Right atrium auricular region (tissue), 2 donors: ENCODE data around the gene IGSF21. TPM values are rescaled to one million over a fixed set of nuclear protein-coding genes. Genes with fewer than 3 reads are reported as not detected.

Source experiments
- DNase-seq: peaks from one replicate; pipeline ENCODE4 v3.0.0-alpha.2; 2019; ENCODE audit warnings: low spot score
- H3K27ac ChIP-seq, 2 donors: fragments of 200-600 bp; sonication (generic); 1 replicate in 1 of 2; 2 replicates in 1 of 2; pipeline ENCODE4 v1.5.1; 2016 to 2019
- H3K27me3 ChIP-seq, 2 donors: fragments of 200-600 bp; sonication (generic); one replicate each; pipeline versions ENCODE4 v1.5.1 to v1.6.0; 2017 to 2019
- H3K36me3 ChIP-seq: fragments of 200-600 bp; sonication (generic); one replicate; pipeline ENCODE4 v1.5.1; 2016
- H3K4me1 ChIP-seq, 2 donors: fragments of 200-600 bp; sonication (generic); one replicate each; pipeline versions ENCODE4 v1.5.1 to v1.6.0; 2017 to 2019
- H3K4me3 ChIP-seq, 2 donors: fragments of 200-600 bp; sonication (generic); 1 replicate in 1 of 2; 2 replicates in 1 of 2; pipeline ENCODE4 v1.5.1; 2017 to 2019; ENCODE audit warnings: mild to moderate bottlenecking in 1 of 2, moderate library complexity in 1 of 2
- H3K9me3 ChIP-seq, 2 donors: fragments of 200-600 bp; sonication (generic); one replicate each; pipeline ENCODE4 v1.5.1; 2019
- total RNA-seq, 2 donors: library from RNA; depleted of rRNA; stranded (reverse); fragments of >200 nt; gene quantifications; one replicate each; pipeline ENCODE4 v1.1.0, GENCODE V29; 2016
- TF ChIP-seq, protein P1 (sequence below), 2 donors: fragments of 200-600 bp; sonication (generic); IDR thresholded peaks; one replicate each; pipeline ENCODE4 v1.5.1; 2019; ENCODE audit warnings: antibody characterized with exemption in 2 of 2

IGSF21 gene
- total RNA-seq, 2 donors from 2014 or later = 1.8 to 6.0 TPM

DNA sequence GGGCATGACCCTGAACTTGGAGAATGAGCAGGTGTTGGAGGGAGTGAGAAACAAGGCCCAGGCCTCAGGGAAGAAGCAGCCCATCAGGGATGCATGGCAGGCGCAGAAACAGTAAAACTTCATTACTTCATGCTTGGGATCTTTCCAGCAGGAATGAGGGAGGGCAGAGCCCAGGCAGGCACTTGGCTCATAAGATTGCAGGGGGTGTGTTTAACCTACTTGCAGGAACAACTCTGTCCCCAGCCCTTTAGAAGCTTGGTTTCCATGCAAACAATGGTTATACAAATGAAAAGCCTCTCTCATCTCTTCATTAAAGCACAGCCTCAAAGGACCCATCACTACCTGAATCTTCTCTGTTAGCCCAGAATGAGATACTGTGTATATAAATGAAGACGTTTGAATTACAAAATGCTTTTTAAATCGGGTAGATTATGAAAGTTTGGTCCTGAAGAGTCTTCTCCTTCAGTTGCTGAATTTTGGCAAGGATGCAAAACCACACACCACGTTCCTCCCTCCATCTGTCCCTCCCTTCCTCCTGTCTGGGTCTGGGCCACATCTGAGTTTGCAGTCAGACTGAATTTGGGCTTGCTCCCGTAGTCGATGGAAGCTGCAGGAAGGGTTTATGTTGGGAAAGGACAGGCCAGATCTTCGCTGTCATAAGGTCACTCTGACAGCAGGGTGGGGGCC is 218.8 kb downstream of the IGSF21 start:
- H3K4me1 ChIP-seq = no peaks in the 10 kb centered on the region
- H3K27me3 ChIP-seq = no peaks in the 10 kb centered on the region
- TF ChIP-seq, protein P1, sequence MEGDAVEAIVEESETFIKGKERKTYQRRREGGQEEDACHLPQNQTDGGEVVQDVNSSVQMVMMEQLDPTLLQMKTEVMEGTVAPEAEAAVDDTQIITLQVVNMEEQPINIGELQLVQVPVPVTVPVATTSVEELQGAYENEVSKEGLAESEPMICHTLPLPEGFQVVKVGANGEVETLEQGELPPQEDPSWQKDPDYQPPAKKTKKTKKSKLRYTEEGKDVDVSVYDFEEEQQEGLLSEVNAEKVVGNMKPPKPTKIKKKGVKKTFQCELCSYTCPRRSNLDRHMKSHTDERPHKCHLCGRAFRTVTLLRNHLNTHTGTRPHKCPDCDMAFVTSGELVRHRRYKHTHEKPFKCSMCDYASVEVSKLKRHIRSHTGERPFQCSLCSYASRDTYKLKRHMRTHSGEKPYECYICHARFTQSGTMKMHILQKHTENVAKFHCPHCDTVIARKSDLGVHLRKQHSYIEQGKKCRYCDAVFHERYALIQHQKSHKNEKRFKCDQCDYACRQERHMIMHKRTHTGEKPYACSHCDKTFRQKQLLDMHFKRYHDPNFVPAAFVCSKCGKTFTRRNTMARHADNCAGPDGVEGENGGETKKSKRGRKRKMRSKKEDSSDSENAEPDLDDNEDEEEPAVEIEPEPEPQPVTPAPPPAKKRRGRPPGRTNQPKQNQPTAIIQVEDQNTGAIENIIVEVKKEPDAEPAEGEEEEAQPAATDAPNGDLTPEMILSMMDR (IDR thresholded peaks at IDR 0.05) = no peak

GRCh38 chr1:18327650-18328049 is 220.1 kb downstream of the IGSF21 start:
- no peak for DNase-seq
- Histone ChIP-seq H3K4me1 (no peaks in the 10 kb centered on the region), H3K27me3 (no peaks in the 10 kb centered on the region), H3K27ac (no peak overlapping the region), H3K4me3 (no peak overlapping the region), H3K9me3 (no peaks in the 10 kb centered on the region), H3K36me3 (no peaks in the 10 kb centered on the region)
- TF ChIP-seq, protein P1 (IDR thresholded peaks at IDR 0.05) = no peak

More for the DNA sequence above, 218.8 kb downstream of the IGSF21 start:
- no peak for DNase-seq
- Histone ChIP-seq H3K9me3 (no peaks in the 10 kb centered on the region), H3K36me3 (no peaks in the 10 kb centered on the region), H3K27ac (no peak overlapping the region), H3K4me3 (no peak overlapping the region)

DNA sequence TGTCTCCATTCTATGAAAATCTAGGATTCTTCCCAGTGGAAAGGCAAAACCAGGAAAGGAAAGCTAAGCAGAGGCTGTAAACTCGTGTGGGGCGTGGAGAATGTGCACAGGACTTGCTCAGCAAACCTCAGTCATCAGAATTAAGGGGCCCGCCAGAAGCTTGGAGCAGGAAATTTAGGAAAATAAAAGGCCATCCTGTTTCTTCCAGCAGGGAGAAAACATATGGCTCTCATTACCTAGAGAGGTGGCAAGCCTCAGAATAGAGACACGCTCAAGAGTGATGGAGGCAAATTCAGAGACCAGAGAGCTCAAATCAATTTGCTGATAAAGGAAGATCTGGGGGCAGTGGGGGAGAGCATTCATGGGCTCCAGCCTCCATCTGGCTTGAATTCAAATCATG is 221.2 kb downstream of the IGSF21 start:
- no peaks in the 10 kb centered on the region for H3K27me3 ChIP-seq
- TF ChIP-seq, protein P1 (IDR thresholded peaks at IDR 0.05) = no peak
- no peak overlapping the region for H3K4me3 ChIP-seq
- DNase-seq = no peak
- H3K9me3 ChIP-seq = no peaks in the 10 kb centered on the region
- no peaks in the 10 kb centered on the region for H3K4me1 ChIP-seq
- H3K36me3 ChIP-seq = no peaks in the 10 kb centered on the region
- H3K27ac ChIP-seq = no peak overlapping the region

DNA sequence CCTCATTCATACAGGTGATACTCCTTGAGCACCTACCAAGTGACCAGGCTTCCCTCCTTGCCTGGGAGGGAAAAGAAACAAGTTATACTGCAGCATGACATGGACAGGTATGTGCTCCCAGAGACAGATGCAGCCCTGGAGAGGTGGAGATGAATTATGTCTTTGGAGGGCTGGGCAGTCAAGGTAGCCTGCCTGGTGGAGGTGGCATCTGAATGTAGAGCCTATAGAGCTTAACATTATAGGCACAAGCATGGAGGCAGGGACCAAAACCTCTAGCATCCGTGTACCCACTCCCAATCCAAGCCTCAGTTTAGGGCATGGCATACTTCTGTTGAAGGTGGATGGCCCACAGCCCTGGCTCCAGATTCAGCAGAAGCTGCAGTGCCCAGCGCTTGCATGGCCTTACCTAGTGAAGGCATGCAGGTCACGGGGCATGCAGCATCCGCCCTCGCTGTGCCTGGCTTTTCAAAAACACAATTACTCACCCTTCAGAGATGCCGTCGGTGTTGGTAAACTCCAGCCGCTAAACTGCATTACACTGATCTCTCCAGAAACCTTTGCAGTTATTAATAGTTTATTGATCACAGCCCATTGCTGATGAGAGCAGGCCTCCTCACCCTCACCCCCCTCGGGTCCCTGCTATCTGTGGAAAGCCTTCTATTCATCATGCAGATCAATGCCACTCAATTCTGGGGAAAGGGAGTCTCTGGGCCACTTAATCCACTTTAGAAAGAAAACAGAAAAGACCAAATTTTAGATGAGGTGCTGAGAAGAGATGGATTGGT is 222.1 kb downstream of the IGSF21 start:
- no peak overlapping the region for H3K27ac ChIP-seq
- TF ChIP-seq, protein P1 (IDR thresholded peaks at IDR 0.05) = no peak
- H3K27me3 ChIP-seq = no peaks in the 10 kb centered on the region
- no peaks in the 10 kb centered on the region for H3K9me3 ChIP-seq
- H3K4me3 ChIP-seq = no peak overlapping the region
- no peak for DNase-seq
- no peaks in the 10 kb centered on the region for H3K4me1 ChIP-seq
- no peaks in the 10 kb centered on the region for H3K36me3 ChIP-seq

GRCh38 chr1:18332576-18332975 is 225.0 kb downstream of the IGSF21 start:
- no peaks in the 10 kb centered on the region for H3K36me3 ChIP-seq
- no peaks in the 10 kb centered on the region for H3K27me3 ChIP-seq
- no peak overlapping the region for H3K4me3 ChIP-seq
- DNase-seq = no peak
- no peaks in the 10 kb centered on the region for H3K4me1 ChIP-seq
- no peaks in the 10 kb centered on the region for H3K9me3 ChIP-seq
- TF ChIP-seq, protein P1 (IDR thresholded peaks at IDR 0.05) = no peak
- no peak overlapping the region for H3K27ac ChIP-seq
